HG02885 (cell line): Measurements from ENCODE around the gene DMD.

Experiments used
- ATAC-seq: cut with Tn5 transposase; IDR thresholded peaks from one replicate; pipeline ENCODE4 v1.9.1; 2021; ENCODE audit warnings: mild to moderate bottlenecking; ENCODE audit not compliant: unreplicated experiment, poor library complexity

Gene DMD

GRCh38 chrX:31190221-31190975 lies 2021.0 kb downstream of the DMD start:
- no peak for ATAC-seq

- no peak for ATAC-seq
These were observed 2024.5 kb downstream of the DMD start for GRCh38 chrX:31186693-31187338.

- ATAC-seq = no peak
These were observed 2025.5 kb downstream of the DMD start for GRCh38 chrX:31185884-31186283.

GRCh38 chrX:31181377-31182000 lies 2029.9 kb downstream of the DMD start:
- ATAC-seq = no peak

GRCh38 chrX:31179203-31179602 lies 2032.1 kb downstream of the DMD start:
- no peak for ATAC-seq

- ATAC-seq = no peak
These were observed 2032.6 kb downstream of the DMD start for GRCh38 chrX:31178769-31179125.

GRCh38 chrX:31178064-31178768 lies 2033.1 kb downstream of the DMD start:
- peak; percentile 76 for ATAC-seq

GRCh38 chrX:31170792-31171191 lies 2040.6 kb downstream of the DMD start:
- ATAC-seq = no peak

- peak; percentile 99 for ATAC-seq
These were observed 2042.8 kb downstream of the DMD start for GRCh38 chrX:31168551-31168950.

GRCh38 chrX:31166832-31167231 lies 2044.5 kb downstream of the DMD start:
- ATAC-seq = no peak

GRCh38 chrX:31166416-31166815 lies 2044.9 kb downstream of the DMD start:
- ATAC-seq = no peak

- no peak for ATAC-seq
These were observed 2045.9 kb downstream of the DMD start for GRCh38 chrX:31165241-31166035.

- no peak for ATAC-seq
These were observed 2056.4 kb downstream of the DMD start for GRCh38 chrX:31154946-31155345.

GRCh38 chrX:31153475-31154047 lies 2057.8 kb downstream of the DMD start:
- ATAC-seq = no peak

GRCh38 chrX:31147175-31147574 lies 2064.2 kb downstream of the DMD start:
- no peak for ATAC-seq

- no peak for ATAC-seq
These were observed 2071.4 kb downstream of the DMD start for GRCh38 chrX:31139961-31140360.

- no peak for ATAC-seq
These were observed 2073.2 kb downstream of the DMD start for GRCh38 chrX:31138124-31138523.

- peak; percentile 92 for ATAC-seq
These were observed 2075.2 kb downstream of the DMD start for GRCh38 chrX:31136144-31136611.

GRCh38 chrX:31132821-31133241 lies 2078.5 kb downstream of the DMD start:
- ATAC-seq = no peak
